GM18861 (cell line): ENCODE measurements around the gene PKIG.

Experiments
- ATAC-seq: cut with Tn5 transposase; IDR thresholded peaks from one replicate; pipeline ENCODE4 v1.9.1; 2021; ENCODE audit not compliant: unreplicated experiment

Gene PKIG

DNA sequence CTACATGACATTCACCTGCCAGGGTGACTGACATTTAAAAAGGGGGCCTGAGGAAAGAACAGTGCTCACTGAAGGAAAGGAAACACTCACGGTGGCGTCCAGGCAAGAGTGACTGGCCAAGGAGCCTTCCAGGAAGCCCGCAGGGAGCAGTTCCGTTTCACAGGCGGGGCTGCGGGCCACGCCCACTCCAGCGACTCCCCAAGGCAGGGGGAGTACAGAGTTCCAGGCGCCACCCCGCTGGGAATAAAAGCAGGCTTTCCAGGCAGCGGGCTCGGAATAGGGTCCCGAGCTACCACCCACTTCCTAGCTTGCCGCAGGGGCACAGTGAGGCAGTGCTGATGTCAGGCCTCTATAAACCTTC lies 34.2 kb downstream of the PKIG start:
- ATAC-seq: no peak

DNA sequence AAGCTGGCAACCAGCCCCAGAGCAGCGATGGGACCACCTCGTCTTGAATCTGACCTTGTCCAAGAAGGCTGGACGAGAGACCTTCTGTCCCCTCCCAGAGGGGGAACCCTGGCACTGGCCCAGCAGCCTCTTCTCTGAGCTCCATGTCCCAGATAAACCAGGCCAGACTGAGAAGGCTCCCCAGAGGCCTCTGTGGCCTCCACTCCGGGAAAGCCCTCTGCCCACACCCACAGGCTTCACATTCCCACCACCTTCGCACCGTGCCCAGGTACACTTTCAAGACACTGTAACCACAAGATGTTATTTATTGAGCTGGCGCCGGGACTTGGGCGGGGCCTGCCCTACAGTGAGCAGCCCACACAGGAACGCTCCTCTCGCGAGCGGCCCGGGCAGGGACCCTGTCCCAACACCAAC lies 35.9 kb downstream of the PKIG start:
- ATAC-seq: peak; percentile 35

DNA sequence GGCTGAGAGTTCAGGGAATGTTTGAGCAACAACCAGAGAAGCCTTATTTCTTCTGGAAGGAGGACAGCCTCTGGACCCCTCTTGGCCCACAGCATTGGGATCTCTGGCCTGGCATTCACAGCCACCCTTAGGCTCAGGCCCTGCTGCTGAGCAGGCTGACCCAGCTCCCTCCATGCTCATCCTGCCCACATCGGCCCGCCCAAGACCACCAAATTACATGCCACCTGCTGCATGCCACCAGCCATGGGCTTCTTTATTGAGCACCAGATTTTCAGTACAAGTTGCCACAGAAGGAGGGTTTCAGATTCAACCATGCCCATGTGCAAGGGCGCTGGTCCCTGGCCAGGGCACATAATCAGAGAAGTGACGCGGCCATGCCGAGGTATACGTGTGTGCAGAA lies 36.9 kb downstream of the PKIG start:
- no peak for ATAC-seq

DNA sequence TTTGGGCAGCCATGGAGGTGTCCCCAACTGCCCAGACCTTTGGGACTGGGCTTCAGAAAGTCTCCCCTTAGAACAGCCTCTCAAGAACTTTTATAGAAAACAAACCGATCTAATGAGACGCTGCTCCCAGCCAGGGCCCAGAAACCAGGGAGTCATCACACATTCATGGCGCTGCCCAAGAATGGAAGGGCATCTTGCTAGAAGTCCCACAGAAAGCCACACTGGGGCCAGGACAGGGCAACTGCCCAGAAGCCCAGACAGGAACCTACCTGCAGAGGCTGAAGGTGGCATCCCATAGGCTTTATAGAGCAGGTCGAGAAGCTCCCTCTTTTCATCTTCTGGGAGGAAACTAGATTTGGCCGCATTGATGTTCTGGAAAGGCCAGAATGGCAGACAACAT lies 37.7 kb downstream of the PKIG start:
- ATAC-seq: no peak

DNA sequence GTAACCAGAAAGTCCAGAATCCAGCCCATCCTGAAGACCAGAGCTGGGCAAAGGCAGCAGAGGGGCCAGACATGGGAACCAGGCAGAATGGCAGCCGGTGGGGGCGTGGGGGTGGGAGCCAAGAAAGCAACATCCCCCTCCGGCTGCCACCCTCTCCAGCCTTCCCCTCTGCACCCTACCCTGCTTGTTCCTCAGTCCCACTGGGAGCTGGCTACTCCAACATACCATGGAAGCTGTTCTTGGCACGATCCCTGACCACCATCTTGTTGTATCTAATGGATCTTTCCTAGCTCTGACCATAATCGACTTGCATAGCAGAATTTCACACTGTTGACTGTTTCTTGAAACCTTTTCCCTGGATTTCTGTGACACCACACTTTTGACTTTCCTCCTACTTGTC lies 38.9 kb downstream of the PKIG start:
- no peak for ATAC-seq

DNA sequence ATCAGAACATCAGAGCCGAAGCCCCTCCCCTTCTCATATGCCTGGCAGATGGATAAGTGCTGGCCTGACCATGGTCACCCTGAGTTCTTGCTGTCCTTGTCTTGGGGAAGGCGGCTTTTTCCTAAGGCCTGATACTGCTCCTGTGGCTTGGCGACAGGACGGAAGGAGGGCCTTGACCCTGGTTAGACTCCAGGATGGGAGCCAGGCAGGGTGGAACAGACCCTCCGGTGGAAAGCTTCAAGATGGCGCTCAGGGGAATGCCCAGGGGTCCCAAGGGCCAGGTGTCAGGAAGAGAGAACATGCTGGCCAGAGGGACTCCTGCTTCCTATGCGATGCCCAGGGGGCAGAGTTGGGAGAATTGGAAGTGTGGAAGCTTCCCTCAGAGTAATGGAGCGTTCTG lies 39.6 kb downstream of the PKIG start:
- no peak for ATAC-seq

DNA sequence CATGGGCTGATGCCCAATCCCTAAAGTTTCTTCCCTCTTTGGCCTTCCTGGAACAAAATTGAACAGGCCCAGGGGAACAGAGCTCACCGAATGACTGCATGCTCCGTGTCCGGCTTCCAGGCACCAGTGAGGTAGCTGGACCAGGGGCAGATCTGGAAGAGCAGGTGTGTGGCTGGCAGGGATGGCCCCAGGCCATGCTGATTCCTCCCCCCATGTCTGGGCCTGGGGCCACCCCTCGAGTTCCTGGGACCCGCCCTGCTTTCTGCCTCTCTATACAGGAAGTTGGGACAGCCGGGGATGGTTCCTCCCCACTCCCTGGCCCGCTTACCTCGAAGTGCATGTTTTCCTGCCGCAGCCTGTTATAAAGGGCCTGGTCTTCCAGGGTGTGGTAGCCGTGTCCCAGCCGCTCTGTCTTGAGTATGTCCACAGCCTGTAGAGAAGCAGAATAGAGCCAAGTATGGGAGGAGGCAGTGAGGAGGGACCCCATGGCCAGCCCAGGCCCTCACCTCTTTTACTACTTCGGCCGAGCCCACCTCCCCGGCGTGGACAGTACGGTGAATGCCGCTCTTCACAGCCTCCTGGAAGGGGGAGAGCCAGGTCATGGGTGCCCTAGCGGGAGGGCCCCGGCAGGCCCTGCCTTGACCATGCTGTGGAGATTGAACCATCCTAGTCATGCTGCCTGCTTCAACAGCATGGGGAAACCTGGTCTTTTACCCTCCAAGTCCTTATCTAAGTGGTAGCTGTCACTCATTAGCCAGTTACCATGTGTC lies 40.3 kb downstream of the PKIG start:
- no peak for ATAC-seq

DNA sequence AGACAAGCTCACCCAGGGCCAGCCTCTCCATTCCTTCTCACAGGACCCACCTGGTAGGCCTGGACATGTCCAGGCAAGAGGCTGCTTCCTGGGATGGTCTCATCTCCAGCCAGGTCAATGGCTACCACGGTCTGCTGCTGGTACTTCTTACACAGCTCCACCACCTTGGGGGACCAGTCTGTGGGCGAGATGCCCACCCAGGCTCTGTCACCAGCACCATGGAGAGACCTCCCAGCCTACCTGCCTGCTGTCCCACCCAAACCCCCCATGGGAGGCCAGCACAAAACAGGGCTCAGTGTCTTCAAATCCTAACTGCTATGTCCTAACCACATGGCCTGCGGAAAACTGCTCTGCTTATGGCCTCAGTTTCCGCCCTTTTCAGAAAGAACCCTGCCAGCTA lies 41.8 kb downstream of the PKIG start:
- no peak for ATAC-seq

DNA sequence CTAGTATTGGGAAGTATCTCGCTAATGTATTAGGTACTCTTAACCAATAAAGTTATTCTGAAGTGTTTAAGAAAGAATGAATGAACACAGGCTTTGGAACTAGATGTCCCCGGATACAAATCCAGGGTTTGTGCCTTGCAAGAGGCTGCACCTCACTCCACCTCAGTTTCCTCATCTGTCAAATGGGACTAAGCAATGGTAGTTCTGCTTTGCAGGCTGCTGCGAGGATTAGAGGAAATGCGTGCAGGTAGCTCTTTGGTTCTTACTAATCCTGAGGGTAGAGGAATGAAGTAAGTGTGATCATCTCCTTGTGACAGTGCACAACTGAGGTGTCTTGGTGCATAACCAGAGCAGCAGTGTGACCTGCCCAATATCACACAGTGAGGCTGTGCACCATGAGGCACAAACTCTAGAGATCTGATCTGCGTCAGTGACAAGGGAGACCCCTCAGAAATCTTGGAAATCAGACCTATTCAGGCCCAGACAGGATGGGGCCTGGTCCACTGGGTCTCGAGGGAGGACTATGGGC lies 42.4 kb downstream of the PKIG start:
- no peak for ATAC-seq

DNA sequence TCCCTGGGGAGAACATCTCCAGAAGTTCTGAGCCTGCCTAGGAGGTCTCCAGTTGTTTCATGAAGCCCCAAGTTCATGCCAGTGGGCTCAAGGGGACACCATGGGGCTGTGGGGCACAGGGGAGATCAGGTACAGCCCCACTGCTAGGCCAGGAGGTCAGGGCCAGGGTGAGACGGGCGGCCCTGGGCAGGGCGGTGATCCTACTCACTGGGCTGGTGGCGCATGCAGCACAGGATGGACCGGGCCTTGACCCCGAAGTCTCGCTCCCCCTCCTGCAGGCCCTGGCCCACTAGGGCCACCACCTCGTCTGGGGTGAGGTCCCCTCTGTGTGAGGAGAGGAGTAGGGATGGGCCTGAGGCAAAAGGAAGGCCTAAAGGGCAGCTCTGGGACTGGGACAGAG lies 43.0 kb downstream of the PKIG start:
- ATAC-seq: no peak

DNA sequence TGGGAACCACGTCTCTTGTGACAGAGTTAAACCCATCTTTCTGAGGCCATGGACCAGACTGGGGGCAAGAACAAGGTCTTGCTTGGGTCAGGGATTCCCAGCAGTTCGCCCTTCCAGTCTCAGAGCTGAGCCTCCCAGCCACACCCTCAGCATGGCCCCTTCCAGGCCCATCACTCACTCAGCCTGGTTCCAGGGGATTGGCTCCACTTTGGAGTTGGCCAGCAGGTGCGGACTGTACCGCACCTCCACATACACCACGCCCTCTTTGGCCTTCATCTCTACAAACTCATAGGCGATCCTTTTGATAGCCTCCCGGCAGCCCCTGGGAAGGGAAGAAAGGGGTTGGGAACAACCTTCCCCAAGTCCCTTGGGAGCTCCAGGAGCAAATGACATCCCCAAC lies 43.9 kb downstream of the PKIG start:
- ATAC-seq: no peak

DNA sequence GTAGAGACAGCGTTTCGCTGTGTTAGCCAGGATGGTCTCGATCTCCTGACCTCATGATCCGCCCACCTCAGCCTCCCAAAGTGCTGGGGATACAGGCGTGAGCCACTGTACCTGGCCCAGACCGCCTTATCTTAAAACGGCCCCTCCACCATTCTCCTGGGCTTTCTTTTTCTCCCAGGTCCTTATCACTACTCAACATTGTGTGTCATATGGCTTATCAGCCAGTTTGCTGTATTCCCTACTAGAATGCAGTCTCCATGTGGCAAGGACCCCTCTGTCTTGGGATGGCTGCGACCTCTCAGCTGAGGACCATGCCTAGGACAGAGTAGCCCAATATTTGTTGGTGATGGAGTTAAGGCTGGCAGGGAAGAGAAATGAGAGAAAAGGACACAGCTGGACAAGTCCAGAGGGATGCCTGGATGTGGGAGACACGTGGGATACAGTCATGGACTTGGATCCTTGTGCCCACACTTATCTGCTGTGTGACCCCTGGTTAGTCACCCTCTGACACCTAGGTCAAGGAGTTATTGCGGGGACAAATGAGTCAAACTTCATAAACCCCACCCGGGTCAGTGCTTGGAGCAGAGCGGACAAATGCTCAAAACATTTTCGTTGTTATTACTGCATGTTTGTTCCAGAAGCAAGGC lies 45.1 kb downstream of the PKIG start:
- no peak for ATAC-seq

DNA sequence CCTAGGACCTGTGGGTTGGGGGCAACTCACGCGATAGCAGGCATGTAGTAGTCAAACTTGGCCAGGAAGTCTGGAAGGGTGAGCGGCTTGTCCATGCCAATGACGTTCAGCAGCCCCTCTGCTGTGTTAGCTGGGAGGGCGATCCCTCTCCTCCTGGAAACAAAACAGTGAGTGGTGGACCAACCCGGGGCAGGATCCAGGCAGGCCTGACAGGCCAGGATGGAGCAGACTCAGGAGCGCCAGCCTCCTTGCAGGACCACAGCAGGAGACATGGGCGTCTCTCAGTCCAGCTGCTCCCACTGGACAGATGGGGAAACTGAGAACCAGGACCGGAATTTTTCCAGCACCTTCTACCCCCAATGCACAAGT lies 46.6 kb downstream of the PKIG start:
- ATAC-seq: no peak

DNA sequence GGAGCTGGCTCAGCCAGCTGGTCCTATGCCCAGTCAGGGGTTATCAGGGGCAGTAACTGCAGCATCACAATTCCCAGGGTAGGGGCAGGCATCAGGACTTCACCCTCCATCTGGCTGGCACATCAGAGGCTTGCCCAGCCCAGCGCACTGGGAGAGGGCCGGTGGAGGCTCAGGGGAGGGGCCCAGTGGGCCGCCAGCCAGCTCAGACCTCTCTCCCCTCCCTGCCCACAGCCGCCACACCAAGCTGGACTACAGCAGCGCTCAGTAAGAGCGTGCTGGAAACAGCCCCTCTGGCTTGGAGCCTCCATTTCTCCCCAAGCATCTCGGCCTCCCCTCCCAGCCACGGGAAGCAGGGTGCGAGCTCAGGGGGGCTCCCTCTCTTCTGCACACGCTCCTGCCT lies 47.2 kb downstream of the PKIG start:
- no peak for ATAC-seq

DNA sequence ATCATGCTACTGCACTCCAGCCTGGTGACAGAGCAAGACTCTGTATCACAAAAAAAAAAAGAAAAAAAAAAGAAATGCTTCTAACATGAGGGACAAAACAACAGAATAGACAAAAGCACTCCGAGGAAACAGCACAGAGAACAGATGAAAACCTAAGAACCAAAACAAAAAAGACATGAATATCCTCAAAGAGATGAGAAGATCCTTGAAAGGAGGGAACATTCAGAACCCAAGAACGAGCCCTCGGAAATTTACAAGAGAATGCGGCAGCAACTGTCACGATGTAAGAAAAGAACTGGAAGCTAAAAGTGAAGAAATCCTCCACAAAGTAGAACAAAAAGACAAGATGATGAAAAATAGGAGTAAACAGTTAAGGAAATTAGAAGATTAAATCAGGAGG lies 47.9 kb downstream of the PKIG start:
- ATAC-seq: no peak

DNA sequence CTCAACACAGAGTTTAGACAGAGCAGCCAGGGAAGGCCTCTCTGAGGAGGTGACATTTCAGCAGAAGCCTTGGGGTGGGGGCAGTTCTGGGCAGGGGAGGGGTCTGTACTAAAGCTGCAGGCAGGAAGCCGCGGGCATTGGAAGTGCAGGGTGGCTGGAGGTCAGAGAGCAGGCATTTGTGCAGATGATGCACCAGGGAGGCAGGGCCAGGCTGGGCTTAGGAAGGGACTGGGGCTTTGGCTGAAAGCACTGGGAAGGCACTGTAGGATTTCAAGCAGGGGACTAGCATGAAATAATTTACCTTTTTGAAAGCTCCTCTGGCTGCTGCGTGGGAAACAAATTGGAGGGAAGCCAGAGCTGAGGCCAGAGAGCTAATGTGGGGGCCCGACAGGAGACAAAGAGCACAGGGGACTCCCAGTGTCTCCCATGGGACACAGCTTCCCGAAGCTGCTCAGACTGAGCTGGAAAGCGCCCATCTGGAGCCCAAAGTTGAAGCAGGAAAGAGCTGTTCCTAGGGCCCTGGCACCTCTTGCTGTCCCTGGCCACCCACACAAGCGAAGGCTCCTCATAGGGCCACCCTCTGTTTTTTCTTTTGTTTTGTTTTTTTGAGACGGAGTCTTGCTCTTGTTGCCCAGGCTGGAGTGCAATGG lies 49.8 kb downstream of the PKIG start:
- no peak for ATAC-seq

DNA sequence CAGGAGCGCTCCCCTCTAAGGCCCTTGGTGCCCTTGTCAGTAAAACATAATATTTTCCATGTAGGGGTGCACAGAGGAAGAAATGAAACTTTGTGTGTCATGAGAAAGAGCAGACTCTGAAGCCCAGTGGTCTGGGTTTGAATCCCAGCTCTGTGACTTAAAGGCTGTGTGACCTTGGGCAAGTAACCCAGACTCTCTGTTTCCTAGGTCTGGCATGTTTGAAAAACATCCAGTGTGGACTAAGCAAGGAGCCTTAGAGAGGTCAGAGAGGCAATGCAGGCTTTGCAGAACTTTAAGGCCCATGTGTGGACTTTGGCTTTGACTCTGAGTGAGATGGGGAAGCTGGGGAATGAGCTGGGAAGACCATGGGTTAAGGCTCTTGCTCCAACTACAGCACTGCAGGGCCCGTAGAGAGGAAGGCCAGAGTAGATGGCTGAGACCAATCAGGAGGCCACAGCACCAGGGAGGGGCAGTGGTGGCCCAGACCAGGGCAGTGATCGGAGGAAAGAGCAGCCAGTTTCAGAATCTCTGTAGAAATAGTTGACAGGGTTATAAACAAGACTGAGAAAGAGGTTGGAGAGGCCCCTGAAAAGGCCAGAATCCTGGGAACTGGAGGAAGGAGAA lies 50.9 kb downstream of the PKIG start:
- no peak for ATAC-seq

DNA sequence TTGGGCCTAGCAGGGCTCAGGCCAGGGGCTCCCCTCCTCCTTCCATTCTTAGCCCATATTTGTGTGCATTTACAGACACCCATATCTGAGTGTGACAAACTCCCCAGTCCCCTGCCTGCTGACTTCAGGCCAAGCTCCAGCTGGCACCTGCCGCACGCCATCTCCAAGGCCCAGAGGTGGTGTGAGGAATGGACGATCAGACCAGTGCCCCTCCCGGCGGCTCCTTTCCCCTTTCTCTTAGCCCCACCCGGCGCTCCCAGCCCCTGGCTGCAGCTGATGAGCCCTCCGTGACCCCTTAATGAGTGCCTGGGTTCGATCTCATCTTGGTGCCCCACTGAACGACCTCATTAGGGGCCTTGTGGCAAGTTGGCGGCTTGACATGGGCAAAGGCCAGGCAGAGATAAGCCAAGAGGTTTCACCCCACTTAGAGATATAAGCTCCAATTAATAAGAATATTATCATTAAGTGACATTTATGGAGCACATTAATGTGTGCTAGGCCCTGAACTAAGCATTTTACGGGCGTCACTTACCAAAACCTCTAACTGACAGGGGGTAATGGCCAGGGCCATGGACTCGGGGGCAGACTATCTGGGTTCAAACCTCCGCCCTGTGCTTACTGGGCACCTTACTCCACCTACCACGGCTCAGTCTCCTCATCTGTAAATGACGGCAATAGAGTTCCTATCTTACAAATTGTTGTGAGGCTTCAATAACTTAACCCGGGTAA lies 51.7 kb downstream of the PKIG start:
- no peak for ATAC-seq

DNA sequence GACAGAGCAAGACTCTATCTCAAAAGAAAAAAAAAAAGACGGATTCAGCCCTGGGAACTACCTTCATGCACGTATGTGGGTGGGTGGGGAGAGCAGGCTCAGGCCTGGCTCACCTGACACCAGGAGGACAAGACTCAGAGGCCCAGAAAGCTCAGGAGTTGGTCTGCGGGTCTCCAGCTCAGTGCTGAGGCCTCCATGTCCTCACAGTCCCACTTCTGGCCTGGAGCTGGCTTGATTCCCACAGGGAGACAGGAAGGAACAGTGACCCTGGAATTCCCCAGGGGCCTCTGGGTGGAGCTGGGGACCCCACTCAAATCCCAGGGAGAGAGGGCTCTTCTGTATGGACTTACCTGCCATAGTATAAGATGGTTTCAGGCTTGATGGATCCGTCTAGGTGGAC lies 53.5 kb downstream of the PKIG start:
- no peak for ATAC-seq

DNA sequence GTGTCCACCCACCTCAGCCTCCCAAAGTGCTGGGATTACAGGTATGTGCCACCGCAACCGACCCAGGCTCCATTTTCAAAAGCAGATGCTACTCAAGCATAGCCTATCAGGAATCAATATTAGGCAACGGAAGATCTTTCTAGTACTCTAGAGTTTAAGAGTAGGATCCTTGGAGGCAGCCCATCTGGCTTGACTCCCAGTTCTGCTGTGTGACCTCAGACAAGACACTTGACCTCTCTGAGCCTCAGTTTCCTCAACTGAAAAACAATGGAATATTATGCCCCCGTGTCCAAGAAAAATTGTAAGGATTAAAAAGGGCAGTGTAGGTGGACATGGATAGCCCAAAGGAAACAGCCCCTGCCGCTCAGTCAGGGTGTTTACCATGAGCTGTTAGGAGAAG lies 54.7 kb downstream of the PKIG start:
- no peak for ATAC-seq
